HG02571 (cell line): ENCODE results near the gene PDE4D.

Experiments used
- ATAC-seq: cut with Tn5 transposase; IDR thresholded peaks from one replicate; pipeline ENCODE4 v1.9.1; 2021; ENCODE audit warnings: mild to moderate bottlenecking, moderate library complexity; ENCODE audit not compliant: unreplicated experiment

PDE4D gene

DNA sequence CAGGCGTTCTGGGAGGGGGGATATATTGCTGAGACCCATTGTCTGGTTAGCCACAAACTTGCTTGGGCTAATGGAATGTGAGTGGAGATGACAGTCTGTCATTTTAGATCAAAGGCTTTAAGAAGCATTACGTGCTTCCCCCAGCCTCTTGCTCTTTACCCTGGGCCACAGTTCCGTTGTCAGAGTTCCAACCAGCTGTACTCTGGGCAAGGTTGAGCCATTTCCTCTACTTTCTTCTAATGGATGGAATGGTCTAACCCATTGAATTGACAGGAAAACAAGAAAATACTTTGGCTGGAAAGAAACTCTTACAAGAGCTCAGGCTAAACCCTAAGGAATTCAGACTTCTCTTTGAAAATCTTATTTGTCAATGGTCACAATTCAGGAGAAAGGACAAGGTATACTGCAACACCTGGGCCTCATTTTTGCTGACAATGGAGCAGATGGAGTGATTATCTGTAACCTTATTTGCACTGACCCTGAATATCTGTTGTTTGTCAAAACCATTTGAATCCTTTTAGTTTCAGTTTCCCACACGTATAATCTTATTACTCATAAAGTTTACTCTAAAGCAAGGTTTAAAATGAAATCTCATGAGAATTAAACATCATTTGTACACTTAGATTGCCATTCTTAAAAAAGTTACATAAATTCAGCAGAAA, 231.4 kb downstream of the PDE4D start:
- no peak for ATAC-seq

DNA sequence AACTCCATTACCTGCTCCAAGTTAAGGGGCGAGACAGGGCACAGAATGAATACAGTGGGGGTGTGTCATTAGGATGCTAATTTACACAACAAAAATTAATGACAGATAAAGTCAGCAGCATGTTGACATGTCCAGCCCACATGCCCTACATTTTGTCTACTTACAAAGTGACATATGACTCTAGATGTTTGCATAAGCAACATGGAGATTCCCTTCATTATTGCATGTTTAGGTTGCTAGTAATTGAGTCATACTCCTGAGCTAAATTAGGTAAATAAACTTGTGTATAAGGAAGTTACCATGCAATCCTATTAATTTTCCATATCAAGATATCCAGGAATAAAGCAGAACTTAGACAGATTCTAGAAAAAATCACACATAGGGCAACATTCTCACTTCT, 232.2 kb downstream of the PDE4D start:
- ATAC-seq, result no peak

- no peak for ATAC-seq
These were observed 232.8 kb downstream of the PDE4D start for GRCh38 chr5:59660737-59661136.

DNA sequence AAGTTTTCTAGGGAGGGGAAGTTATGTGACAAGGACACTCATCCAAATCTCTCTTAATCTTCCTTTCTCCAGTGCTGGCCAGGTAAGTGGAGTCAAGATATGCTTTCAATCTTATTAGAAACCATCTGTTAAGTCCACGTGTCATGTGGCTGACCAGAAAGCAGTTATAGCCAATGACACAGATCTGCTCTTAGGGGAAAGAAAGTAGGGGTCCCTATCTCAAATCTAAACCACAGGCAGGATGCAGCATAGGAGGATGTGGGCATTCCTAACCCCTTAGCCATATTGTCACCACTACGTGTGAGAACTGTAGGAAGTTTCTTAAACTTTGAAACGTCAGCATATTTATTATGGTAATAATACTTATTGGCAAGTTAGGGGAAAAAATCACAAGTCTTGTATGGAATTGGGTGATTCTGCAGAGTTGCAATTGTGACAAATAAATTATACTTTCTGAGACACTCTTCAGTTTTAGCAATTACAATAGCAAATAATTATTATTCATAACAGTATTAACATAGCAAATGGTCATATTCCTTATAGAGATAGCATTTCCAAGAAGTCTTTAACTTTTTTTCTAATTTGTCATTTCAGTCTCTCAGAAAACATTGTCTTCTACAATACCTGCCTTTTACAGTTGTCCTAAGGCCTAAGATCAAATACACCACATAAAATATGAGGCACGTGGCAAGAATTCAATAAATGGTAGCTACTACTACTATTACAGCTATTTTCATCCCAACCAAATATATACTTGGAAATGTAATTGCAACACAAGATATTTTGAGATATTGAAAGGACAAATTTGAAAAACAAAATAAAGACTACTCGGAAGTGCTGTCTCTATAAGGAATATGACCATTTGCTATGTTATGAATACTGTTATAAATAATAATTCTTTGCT, 236.9 kb downstream of the PDE4D start:
- ATAC-seq, result no peak

GRCh38 chr5:59655693-59656309, 237.7 kb downstream of the PDE4D start:
- ATAC-seq, result no peak

DNA sequence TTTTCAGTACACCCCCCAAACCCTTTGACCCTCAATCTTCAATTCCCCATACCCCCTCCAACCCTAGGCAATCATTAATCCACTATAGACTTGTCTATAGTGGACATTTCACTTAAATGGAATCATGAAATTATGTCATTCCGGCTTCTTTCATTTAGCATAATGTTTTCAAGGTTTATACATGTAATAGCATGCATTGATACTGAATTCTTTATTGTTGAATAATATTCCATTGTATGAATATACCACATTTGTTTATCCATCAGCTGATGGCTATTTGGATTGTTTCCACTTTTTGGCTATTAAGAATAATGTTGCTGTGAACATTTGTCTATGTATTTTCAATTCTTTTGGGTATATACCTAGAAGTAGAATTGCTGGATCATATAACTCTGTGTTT, 238.8 kb downstream of the PDE4D start:
- no peak for ATAC-seq

GRCh38 chr5:59652449-59652848, 241.1 kb downstream of the PDE4D start:
- no peak for ATAC-seq

- no peak for ATAC-seq
These were observed 244.3 kb downstream of the PDE4D start for GRCh38 chr5:59648949-59649921.

GRCh38 chr5:59648038-59648831, 245.3 kb downstream of the PDE4D start:
- ATAC-seq, result no peak

DNA sequence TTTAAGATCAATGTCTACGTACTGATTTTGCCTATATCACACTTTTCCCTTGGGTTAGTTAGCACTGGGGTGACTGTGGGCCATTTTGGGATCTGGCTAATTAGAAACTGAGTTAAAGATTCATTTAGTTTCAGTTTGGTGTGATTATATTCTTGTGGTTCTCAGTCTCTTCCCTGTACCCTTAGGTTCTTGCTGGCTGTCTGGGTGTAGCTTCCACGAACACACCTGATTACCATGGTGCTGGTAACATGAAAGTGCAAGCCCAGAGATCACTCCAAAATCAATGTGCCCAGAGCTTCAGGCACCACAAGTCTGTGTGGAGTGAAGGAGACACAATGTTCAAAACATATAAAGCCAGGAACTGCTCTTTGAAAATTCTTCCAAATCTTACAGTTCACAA, 248.1 kb downstream of the PDE4D start:
- no peak for ATAC-seq

DNA sequence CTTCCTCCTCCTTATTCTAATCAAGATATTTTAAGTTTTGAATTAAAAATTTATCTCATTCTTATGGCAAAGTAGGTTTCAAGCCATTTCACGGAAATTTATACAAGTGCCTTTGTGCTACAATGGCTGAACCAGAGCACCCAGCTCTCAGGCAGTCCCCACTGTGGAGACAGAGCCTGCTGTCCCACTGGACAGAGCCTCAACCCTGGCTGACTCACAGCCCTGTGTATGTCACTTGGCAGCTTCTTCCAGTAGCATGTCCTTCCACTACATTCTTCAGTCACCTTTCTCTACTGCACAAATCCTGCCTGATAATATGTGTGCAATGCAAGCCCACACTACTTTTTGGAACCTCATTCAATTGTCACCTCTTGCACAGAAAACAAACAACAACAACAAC, 253.1 kb downstream of the PDE4D start:
- ATAC-seq, result no peak

GRCh38 chr5:59637884-59638580, 255.5 kb downstream of the PDE4D start:
- no peak for ATAC-seq

GRCh38 chr5:59629561-59629960, 264.0 kb downstream of the PDE4D start:
- no peak for ATAC-seq

DNA sequence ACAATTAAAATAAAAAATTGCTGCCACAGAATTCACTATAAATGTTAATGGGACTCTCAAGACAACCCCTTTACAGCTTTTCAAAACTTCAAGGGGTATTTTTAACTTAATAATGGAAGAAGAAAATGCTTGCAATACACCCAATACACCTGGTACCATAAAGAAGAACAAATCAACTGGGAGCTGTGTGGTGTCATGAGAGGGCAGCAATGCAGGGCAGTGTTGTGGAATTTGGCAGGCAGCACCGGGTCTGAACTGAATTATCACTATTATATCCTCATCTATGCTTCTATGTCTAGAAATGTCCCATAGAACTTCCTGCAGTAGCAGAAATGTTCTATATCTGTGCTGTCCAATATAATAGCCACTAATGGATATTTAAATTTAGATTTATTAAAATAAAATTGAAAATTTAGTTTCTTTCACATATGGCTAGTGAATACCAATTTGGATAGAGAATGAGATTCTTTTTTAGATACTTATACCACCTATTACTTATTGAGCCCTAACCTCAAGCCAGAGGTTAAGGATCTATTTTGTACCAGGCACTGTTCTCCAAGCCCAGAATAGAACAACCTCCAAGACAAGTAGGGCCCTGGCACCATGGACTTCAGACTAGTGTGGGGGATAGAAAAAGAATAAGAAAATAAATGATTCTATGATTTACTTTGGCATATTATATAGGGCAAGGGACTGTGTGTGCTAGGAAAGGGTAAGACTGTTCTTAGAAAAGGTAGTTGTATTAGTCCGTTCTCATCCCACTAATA, 265.3 kb downstream of the PDE4D start:
- no peak for ATAC-seq

DNA sequence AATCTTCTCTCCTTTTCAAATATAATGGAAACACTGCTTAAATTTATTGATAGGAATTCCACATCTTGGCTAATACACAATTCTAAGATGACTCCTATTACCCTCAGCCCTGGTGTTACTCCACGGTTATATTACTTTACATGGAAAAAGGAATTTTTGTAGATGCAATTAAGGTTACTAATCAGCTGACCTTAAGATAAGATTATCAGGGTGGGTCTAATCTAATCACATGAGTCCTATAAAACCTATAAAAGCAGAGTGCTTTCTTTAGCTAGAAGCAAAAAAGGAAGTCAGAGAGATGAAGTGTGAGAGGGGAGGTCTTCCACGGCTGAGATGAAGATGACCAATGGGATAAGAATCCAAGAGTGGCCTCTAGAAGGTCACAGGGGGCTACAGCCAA, 268.6 kb downstream of the PDE4D start:
- ATAC-seq, result no peak

- ATAC-seq, result no peak
These were observed 270.7 kb downstream of the PDE4D start for GRCh38 chr5:59622848-59623247.

DNA sequence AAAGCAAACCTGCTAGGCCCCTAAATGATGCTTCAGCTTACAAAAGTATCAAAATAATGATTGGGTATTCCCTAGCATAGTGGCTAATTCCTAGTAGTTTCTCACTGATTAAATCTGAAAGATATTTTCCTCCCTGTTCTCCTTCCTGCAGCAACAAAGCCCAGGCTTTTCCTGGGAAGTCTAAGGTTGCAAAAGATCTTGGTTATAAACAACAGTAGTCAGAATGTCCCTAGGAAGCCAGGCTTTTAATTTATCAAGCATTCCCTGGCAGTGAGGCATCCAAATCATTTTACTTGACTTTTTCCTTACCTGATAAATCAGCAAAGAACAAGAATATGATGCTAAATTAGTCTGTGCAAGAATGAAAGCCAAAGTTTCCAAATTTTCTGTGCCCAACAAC, 272.0 kb downstream of the PDE4D start:
- no peak for ATAC-seq

DNA sequence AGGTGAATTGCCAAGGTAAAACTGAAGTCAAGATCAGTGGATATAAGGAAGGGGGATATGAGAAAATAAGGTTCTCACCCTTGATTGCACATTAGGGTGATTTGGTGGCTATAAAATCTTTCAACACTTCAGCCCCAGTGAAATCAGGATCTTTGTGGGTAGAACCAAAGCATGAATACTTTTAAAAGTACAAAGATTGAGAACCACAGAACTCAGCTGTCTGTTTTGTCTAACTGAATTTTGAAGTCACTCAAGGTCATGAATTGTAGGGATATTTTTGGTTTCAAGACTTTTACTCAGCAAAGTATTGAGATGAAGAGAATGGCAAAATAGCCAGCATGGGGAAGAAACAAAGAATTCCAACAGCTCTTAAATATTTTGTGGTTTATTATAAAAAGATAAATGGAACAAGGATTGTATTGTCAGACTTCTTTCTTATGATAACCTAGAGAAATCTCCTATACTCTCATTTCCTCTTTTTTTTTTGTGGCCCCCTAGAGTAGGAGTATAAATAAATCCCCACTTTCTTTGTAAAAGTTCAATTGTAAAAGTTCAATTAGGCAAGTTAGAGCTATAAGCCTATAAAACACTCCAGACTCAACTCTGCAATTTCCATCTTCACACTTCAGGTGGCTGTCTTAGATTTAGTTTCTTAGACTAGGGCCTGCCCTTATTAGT, 272.9 kb downstream of the PDE4D start:
- ATAC-seq, result no peak
